Natural killer cell (primary cell): ENCODE data around the gene POPDC3. TPM values are rescaled to one million over a fixed set of nuclear protein-coding genes. Genes with fewer than 3 reads are reported as not detected.

ENCODE experiments used
- ATAC-seq, 3 donors: fragments of 150-1000 bp in 2 of 3; fragments of 200-7000 bp in 1 of 3; cut with Tn5 transposase; 1 replicate in 1 of 3; 2 replicates in 2 of 3; pipeline ENCODE4 v1.10.0; 2021; ENCODE audit warnings: mild to moderate bottlenecking in 2 of 3, moderate library complexity in 2 of 3
- DNase-seq, 2 donors: peaks; one replicate each; pipeline versions ENCODE4 v3.0.0 to v3.0.0-alpha.2; 2013 to 2021; ENCODE audit warnings: mixed read lengths in 1 of 2
- H3K27ac ChIP-seq: one replicate; pipeline ENCODE4 v1.5.1; 2013; ENCODE audit warnings: mild to moderate bottlenecking, low read length
- H3K27me3 ChIP-seq: one replicate; pipeline ENCODE4 v1.6.1; 2013; ENCODE audit warnings: low read length; ENCODE audit not compliant: control insufficient read depth, insufficient read depth
- H3K36me3 ChIP-seq: one replicate; pipeline ENCODE4 v1.6.1; 2013; ENCODE audit warnings: low read length; ENCODE audit not compliant: control insufficient read depth, insufficient read depth
- H3K4me1 ChIP-seq: one replicate; pipeline ENCODE4 v1.6.1; 2013; ENCODE audit warnings: low read length; ENCODE audit not compliant: control insufficient read depth, insufficient read depth
- H3K4me3 ChIP-seq: one replicate; pipeline ENCODE4 v1.5.1; 2013; ENCODE audit warnings: low read length
- H3K9me3 ChIP-seq: one replicate; pipeline ENCODE4 v1.6.1; 2013; ENCODE audit warnings: low read length; ENCODE audit not compliant: control insufficient read depth, insufficient read depth
- H3K27ac Mint-ChIP-seq, 2 donors: one replicate each; pipeline ENCODE4 v1.8.0; 2022; ENCODE audit warnings: mild to moderate bottlenecking in 2 of 2, mixed read lengths in 2 of 2, moderate library complexity in 1 of 2
- H3K27me3 Mint-ChIP-seq, 2 donors: one replicate each; pipeline ENCODE4 v1.8.0; 2022; ENCODE audit warnings: low read depth in 2 of 2, mixed read lengths in 2 of 2
- H3K36me3 Mint-ChIP-seq: one replicate; pipeline ENCODE4 v1.8.0; 2022; ENCODE audit warnings: mixed read lengths
- H3K4me1 Mint-ChIP-seq, 2 donors: one replicate each; pipeline ENCODE4 v1.8.0; 2022; ENCODE audit warnings: mixed read lengths in 2 of 2
- H3K4me3 Mint-ChIP-seq: one replicate; pipeline ENCODE4 v1.8.0; 2022; ENCODE audit warnings: mild to moderate bottlenecking, moderate library complexity, mixed read lengths
- H3K9me3 Mint-ChIP-seq, 2 donors: one replicate each; pipeline ENCODE4 v1.8.0; 2022; ENCODE audit warnings: mixed read lengths in 2 of 2
- CTCF ChIP-seq: fragments of 200-600 bp; IDR thresholded peaks from one replicate; pipeline ENCODE4 v1.8.0; 2022; ENCODE audit warnings: antibody characterized with exemption
- WGBS: methylation state at CpG from one replicate; pipeline ENCODE4 v1.1.7; 2013; ENCODE audit warnings: missing lambda C conversion rate; ENCODE audit not compliant: insufficient coverage; 5-methylcytosine and 5-hydroxymethylcytosine counted together
- intact Hi-C: fragments of 100-400 bp; cut with micrococcal nuclease; formaldehyde crosslinking; loops from one replicate; pipeline ENCODE4 v1.14.2; 2022
- total RNA-seq, 4 donors: library from RNA; stranded (reverse); fragments of 120-200 nt in 1 of 4; gene quantifications; one replicate each; pipeline versions ENCODE4 v1.2.3 to v1.2.4, GENCODE V29; 2013 to 2022

Gene POPDC3
- total RNA-seq, 3 donors from 2014 or later (not counting 1 experiment from before 2014, with no cell fraction given): not detected

GRCh38 chr6:105193647-105194046, 13.8 kb upstream of the POPDC3 start:
- TF ChIP-seq CTCF: no peak
- H3K27me3 Mint-ChIP-seq: peaks cover 8 to 15% of the 10 kb centered on the region in 2 donors
- Histone ChIP-seq H3K27me3 (no peaks in the 10 kb centered on the region), H3K9me3 (no peaks in the 10 kb centered on the region), H3K4me1 (no peaks in the 10 kb centered on the region), H3K36me3 (no peaks in the 10 kb centered on the region), H3K27ac (no peak overlapping the region), H3K4me3 (no peak overlapping the region)
- DNase-seq (no peak), ATAC-seq (no peak)
- no peaks in the 10 kb centered on the region for H3K36me3 Mint-ChIP-seq
- no peak overlapping the region for H3K27ac Mint-ChIP-seq
- intact Hi-C loops: no loop called here
- WGBS: 88% methylated on average over 1 of the region's 1 CpG
- no peaks in the 10 kb centered on the region for H3K9me3 Mint-ChIP-seq
- H3K4me3 Mint-ChIP-seq: no peak overlapping the region
- H3K4me1 Mint-ChIP-seq: no peaks in the 10 kb centered on the region

GRCh38 chr6:105192707-105193465, 13.1 kb upstream of the POPDC3 start:
- no peak overlapping the region for H3K27ac ChIP-seq
- H3K27me3 ChIP-seq: no peaks in the 10 kb centered on the region
- ATAC-seq (no peak), DNase-seq (no peak)
- H3K27ac Mint-ChIP-seq: no peak overlapping the region
- intact Hi-C loops: no loop called here
- no peaks in the 10 kb centered on the region for H3K36me3 ChIP-seq
- H3K4me1 ChIP-seq: no peaks in the 10 kb centered on the region
- no peak overlapping the region for H3K4me3 ChIP-seq
- TF ChIP-seq CTCF: no peak
- H3K9me3 Mint-ChIP-seq: no peaks in the 10 kb centered on the region
- no peaks in the 10 kb centered on the region for H3K9me3 ChIP-seq
- H3K4me3 Mint-ChIP-seq: no peak overlapping the region
- WGBS: 84% methylated on average over 6 of the region's 7 CpGs
- peaks cover 8 to 15% of the 10 kb centered on the region in 2 donors for H3K27me3 Mint-ChIP-seq
- H3K36me3 Mint-ChIP-seq: no peaks in the 10 kb centered on the region
- no peaks in the 10 kb centered on the region for H3K4me1 Mint-ChIP-seq

- ATAC-seq (no peak), DNase-seq (no peak)
- Histone ChIP-seq H3K27ac (no peak overlapping the region), H3K36me3 (no peaks in the 10 kb centered on the region), H3K27me3 (no peaks in the 10 kb centered on the region), H3K4me1 (no peaks in the 10 kb centered on the region), H3K4me3 (no peak overlapping the region), H3K9me3 (no peaks in the 10 kb centered on the region)
- no peak overlapping the region for H3K27ac Mint-ChIP-seq
- H3K4me1 Mint-ChIP-seq: no peaks in the 10 kb centered on the region
- intact Hi-C loops: no loop called here
- H3K36me3 Mint-ChIP-seq: no peaks in the 10 kb centered on the region
- H3K4me3 Mint-ChIP-seq: no peak overlapping the region
- no peak for TF ChIP-seq CTCF
- H3K27me3 Mint-ChIP-seq: peaks cover 12 to 22% of the 10 kb centered on the region in 2 donors
- no peaks in the 10 kb centered on the region for H3K9me3 Mint-ChIP-seq
- no CpG with 5 or more reads among the region's 1 CpG for WGBS
Measured at GRCh38 chr6:105191351-105191750, 11.5 kb upstream of the POPDC3 start.
